Iris pigment epithelial cell (primary cell): ENCODE measurements around the gene IDUA.
A peak's percentile ranks its signal among the peaks of the same experiment; 100 is the strongest.
"Not testable (repeated sequence)": the region's sequence is repeated elsewhere in the genome, so short reads cannot be mapped to it uniquely, and the experiment has no call there.

Source experiments
- DNase-seq: peaks from one replicate; pipeline ENCODE4 v3.0.0-alpha.2; 2011; ENCODE audit warnings: low read depth

The IDUA gene

DNA sequence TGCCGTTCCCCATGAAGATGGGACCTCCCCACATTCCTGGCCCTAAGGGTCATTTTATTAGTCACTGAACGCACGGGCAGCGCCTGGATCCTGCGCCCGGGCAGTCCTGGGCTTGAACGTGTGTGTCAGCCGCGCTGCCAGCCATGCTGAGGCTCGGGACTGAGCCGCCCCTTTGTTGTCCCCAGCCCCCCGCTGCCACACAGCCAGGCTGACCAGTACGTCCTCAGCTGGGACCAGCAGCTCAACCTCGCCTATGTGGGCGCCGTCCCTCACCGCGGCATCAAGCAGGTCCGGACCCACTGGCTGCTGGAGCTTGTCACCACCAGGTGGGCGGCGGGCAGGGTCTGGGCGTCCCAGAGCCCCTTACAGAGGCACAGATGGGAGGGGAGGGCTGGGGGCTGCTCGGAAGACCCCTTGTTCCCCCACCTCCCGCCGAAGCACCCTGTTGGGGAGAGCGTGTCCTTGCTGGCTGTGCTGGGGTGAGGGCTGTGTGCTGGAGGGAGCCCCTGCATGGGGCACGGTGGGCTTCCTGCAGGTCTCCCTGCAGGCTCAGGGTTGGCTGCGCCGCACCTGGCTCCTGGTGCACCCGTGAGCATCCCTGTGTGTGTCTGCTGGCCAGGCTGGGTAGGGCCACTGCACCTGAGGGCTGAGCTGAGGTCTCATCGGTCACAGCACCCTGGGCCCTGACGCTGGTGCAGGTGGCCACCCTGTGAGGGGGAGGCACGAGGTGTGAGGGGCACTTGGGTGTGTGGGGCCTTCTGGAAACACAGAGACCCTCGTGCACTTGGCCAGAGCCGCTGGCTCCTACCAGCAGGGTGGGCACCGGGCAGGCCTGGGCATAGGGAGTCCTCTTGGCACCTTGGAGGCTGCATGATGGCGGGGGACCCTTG lies 1.0 kb downstream of the IDUA start:
- DNase-seq = peak; percentile 43

DNA sequence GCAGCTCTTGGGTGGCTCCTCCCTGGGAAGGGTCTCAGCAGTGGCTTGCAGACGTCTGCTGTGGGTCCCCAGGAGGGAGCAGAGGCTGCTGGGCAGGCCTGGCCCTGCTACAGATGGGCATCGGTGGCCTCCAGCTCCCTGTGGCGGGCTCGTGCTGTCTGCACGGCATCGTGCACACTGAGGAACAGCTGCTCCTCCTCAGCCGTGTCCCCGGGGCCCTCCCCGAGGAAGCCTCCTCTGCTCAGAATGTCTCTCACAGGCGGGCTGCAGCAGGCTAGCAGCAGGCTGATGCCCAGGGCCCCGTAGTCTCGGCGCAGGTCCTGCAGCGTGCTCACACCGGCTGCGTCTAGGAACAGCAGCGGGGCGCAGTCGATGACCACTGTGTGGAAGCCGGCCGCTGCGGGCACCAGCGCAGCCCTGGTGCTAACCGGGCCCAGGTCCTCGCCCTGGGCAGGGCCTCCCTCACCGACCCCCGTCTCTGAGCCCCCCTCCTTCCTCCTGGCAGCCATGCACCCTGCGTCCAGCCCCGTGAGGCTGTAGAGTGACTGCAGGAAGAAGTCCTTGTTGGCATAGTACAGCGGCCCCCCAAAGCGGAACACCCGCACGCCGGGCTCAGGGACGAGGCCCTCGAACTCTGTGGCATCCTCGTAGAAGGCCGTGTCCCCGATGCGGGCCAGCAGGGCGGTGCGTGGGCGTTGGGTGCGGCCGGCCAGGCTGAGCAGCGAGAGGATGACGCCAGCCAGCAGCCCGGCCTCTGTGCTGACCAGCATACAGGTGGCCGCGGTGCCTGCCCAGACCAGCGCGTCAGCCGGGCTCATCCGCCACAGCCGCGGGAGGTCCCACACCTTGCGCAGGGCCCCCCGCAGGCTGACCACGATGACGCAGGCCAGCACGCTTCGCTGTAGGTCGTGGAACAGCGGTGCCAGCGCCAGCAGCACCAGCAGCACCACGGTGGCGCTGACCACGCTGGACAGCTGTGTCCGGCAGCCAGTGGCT lies 2.2 kb downstream of the IDUA start:
- DNase-seq = no peak

DNA sequence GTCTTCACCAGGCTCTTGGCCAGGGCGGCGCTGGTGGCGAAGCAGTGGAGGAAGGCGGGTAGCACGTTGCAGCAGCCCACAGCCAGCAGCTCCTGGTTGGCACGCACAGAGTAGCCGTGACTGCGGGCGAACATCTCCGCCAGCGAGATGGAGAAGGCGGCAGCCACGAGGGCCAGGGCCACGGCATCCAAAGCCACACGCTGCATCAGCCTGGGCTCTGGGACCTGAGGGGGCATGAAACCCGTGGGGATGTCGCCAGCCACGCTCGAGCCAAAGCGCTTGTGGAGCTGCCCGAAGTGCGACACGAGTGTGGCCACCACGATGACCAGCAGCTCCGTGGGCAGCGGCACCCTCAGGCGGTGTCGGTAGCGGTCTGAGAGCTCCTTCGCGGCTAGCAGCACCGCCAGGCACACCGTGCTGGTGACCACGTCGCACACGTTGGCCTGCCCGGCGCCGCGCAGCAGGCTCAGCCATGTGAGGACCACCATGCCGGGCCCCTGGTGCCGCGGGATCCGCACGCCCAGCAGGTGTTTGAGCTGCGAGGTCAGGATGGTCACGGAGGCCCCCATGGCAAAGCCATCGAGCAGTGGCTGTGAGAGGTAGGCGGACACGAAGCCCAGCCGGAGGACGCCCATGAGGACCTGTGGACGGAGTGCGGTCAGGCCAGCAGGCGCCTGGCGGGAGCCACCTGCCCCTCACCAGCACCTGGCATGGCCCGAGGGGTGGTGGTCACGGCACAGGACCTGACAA lies 3.1 kb downstream of the IDUA start:
- no peak for DNase-seq

DNA sequence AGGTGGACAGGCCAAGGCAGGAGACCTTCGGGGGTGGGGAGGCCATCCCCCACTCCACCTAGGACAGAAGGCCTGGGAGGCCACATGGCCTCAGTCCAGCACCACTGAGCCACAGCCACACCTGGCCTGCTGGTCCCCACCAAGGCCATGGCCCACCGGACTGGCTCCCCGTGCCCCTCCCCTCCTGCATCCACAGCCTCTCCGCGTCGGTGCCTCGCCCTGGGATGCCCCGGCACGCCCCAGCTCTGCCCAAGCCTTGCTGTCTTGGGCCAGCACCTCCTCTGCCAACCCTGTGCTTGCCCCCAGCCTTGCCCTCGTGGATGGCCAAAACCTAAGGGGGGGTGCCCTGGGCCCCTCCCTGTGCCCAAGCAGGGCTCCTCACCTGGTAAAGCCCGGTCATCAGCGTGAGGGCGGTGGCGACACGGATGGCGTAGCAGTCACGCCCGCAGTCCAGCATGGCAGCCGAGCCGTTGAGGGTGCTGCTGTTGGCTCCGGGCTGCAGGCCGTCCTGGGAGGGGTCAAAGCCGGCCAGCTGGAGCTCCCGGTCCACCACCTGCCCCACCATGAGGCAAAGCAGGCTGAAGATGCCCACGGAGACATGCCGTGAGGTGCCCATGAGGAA lies 4.0 kb downstream of the IDUA start:
- no peak for DNase-seq

DNA sequence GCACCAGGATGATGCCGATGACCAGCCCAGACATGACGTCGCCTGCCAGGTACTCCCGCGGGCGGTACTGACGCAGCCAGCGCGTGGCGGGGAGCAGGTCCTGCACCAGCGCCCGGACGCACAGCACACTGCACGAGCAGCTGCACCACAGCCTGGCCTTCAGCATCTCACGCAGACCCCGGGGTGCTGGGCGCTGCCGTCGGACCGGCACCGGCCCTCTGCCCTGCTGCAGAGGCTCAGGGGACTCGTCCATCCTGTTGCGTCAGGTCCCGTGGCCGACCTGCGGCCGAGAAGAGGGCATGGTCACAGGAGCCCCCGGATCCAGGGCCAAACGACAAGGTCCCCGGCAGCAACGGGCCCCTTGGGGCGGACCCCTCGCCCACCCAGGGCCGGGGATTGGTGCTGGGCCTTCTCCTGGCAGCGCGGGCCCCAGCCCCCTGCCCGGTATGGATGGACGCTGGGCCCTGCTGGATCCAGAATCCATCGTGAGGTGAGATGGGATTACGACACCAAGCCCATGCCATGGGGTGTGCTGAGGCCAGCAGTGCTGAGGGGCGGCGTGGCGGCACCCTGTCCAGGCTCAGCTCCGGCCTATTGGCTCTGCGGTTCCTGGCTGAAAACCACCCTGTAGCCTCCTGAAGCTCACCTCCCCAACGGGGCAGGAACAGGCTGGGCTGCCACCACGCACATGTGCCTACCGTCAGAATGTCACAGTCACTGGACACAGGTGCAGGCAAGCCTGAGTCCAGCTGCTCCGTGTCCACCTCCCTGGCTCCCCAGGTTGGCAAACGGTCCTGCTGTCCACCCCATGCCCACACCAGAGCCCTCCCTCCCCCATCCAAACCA lies 4.8 kb downstream of the IDUA start:
- no peak for DNase-seq

DNA sequence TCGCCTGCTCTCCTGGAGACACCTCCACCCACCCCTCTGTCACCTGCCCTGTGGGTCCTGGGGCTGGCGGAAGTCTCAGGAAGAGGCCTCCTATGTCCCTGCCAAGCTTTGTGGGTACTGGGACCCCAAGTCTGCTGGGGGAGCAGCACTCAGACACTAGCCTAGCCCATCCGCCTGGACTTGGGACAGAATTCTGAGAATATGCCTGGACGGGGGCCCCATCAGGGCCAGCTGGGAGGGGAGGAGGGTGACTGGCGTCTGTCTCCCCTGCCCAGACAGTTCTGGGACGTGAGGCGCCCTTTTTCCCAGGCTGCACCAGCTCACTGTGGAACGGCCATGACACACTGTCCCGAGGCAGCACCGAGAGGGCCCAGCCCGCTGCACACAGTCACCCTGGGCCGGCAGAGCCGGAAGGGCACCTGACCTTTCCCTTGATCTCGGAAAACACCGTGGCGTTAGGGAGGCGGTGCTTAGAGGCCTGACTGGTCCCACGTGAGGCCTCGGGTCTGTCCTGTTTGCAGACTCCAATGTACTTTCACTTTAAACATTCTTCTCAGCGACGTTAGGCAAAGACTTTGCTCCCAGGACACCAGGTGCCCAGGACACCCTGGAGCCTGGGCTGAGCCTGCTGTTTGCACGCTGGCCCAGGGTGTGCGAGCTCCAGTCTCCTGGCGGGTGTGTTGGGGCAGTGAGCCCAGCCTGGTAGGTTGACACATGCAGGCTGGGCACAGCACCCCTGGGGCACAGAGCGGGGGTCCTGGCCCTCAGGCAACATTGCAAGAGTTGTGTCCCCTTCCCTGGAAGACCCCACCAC lies 5.7 kb downstream of the IDUA start:
- peak; percentile 51 for DNase-seq

DNA sequence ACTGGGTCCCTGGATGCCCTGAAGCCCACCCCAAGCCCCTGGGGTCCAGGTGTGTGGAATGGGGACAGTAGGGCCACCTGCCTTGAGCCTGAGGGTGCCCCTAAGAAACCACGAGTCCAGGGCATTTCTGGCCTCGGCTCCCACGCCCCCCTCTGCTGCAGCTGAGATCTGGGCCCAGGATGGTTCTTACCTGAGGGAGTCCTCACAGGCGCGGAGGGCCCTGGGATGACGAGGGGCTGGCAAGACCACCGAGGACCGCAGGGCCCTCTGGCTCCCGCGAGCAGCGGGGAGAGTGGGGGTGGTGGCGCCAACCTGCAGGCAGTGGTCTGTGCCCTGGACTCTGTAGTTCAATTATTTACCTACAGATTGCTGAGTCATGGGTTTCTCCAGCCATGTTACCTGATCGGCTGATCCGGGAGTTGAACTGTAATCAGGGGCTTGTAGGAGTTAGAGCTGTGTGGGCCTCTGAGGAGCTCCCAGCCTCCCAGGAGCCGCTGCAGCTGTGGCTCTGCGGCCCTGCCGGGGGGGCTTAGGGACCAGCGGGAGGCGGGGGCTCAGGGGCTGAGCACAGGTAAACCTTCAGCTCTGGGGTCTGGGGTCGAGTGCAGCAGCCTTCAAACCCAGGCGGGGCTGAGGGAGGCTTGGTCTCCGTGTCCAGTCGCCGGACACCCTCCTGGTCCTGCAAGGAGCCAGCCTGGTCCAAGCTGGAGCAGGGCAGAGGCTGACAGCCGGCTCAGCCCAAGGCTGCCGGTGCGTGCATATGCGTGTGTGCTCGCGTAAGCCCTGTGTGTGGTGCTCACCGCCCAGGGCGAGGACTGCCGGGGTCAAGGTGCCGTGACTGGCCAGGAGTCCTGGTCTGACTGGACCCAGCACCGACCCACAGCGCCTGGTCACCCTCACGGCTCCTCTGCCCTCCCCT lies 6.5 kb downstream of the IDUA start, which contains the start of gene SLC26A1:
Gene SLC26A1, minus strand, starts transcription at position 294 of the 919 bp plus-strand sequence. CDS start 1,701 bp downstream, outside the sequence.
- DNase-seq = no peak

DNA sequence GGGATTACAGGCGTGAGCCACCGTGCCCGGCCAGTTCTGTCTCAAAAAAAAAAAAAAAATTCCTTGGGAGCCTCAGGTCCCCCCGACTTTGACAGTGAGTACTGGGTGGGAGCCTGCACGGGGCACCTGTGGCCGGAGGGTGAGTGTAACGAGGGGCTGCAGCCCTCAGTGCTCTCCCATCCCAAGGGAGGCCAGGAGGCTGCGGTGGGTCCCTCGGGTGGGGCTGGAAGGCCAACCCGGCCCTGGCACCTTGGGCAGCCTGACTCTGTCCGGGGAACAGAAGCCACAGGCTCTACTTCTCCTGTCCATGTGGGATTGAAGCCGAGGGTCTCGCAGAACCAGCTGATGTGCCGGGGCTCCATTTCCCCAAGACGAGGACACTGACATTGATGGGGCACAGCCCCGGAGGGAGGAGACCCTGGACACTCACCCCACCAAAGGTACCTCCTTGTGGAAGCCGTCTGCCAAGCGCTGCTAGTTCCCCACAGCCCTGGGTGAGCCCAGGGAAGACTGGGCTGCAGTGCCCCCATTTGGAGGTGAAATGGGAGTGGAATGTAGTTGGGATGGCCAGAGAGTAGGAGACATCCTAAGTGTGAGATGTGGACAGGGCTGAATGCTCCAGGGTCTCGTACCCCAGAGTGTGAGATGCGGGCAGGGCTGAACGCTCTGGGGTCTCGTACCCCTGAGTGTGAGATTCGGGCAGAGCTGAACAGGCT lies 8.6 kb downstream of the IDUA start:
- no peak for DNase-seq

DNA sequence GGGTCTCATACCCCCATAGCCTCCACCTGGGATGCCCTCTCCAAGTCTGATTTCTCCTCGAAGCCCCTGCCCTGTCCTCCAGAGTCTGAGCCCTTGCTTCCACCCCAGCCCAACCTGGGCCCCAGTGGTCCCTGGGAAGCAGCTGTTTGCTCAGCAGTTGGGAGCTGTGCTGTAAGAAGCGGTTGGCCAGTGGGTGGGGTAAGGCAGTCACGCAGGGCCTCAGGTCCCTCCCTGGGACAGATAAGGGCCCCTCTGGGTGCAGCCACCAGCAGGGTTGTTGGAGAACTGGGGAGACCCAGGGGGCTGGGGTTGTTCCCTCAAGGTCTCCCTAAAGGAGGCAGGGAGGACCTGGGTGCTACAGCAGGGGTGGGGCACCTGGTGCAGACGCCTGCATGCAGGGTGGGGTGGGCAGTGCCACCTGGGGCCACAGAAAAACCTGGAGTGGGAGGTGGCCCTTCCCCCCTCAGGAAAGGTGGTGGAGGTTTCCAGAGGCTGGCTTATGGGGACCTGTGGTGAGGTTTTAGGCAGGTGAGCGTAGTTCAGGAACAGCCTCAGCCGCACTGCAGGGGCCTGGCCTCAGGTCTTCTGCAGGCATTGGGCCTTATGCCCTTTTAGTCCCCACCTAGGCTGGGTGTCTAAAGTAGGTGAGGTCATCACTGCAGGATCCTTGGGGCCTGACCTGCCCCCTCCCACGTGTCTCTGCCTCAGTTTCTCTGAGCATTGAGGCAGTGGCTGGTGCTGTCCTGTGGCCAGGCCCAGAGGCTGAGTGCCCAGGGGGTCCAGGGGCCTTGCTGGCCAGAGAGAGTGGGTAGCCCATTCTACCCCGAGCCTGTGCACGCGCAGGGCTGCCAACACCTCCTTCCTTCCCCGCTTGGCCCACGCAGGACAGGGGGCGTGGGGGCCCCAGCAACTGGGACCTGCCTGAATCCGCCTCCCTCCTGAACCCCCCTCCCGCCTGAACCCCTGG lies 9.5 kb downstream of the IDUA start:
- no peak for DNase-seq

DNA sequence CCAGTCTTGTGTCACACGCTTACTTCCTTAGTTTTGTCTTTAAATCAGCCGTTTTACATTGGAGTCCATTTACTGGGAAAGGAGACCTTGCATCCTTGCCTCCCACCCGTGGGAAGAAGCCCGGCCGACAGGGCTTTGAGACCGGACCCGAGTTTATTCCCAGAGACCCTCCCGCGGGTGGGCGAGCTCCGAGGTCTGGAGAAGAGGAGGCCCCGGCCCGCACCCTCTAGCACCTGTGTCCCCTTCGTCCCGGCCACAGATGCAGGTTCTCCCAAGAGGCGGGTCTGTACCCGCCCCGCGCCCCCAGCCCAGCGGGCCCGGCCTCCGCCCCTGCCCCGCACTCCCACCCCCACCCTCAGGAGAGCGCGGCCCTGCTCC lies 10.1 kb downstream of the IDUA start:
- no peak for DNase-seq

DNA sequence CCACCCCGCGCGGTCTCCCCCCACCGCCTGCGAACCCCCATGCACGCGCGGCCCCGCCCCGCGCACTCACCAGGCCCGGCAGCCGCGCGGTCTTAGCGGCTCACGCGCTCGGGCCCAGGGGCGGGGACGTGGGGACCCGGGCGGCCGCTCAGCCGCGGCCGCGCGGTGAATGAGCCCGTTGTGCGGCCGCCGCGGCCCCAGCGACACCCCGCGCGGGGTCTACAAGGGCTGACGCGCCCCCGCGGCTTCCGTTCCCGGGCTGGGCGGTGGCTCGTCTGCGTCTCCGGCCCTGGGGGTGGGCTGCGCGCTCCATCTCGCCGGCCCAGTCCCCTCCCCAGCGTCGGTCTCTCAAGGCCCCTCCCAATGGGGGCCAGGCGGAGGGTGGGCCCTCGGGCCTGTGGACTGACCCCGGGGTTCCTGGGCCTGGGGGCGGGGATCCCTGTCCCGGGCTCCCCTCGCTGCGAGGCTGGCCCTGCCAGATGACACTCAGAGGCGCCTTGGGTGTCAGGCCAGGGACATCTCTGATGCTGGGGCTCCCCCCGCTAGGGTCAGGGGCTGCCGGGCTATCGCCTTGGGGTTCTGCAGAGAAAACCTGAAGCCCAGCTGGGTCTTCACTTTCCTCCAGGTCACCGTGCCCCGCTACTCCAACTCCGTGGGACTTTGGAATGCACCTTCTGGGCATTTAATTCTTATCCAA lies 10.7 kb downstream of the IDUA start:
- no peak for DNase-seq

DNA sequence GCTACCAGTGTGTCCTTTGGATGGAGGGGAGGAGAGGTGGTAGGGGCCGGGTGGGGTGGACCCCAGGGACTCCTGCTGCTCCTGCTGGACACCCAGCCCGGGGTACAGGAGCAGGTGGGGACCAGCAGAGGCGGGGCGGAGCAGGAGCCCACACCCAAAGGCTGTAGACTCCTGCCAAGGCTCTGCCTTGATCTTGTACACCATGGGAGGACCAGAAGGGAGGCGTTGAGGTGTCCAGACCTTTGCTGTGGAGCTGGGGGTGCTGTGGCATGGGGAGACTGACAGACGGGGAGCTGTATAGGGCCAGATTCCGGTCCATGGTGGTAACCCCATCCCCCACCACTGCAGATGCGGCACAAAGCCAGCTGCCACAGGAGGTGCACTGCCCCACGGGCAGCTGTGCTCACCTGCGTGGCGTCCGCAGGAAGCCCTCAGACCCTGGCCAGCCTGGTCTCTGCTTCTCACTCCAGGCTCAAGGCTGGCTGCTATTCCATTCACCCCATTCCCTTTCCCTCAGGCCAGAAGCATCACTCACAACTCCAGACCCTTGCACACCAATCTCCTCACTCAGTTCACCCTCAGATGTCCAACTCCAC lies 11.3 kb downstream of the IDUA start:
- no peak for DNase-seq

DNA sequence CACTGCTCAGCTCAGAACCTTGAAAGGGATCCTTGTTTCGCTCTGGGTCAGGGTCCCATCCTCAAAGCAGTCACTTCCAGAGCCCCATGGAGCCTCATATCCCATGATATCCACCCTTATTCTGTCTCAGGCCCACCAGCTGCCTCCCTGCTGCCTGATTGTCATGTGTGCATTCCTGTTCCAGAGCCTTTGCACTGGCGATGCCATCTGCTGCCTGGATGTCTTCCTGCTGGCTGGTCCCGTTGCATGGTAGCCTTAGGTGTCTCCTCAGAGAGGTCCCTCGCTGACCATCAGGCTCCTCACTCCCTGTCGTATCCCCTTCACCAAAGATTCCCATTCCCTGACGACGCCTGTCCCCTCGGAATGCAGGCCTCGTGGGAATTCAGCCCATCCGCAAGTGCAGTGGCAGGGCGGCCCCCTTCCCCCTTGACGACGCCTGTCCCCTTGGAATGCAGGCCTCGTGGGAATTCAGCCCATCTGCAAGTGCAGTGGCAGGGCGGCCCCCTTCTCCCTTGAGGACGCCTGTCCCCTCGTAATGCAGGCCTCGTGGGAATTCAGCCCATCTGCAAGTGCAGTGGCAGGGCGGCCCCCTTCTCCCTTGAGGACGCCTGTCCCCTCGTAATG lies 12.5 kb downstream of the IDUA start:
- DNase-seq = not testable (repeated sequence)

DNA sequence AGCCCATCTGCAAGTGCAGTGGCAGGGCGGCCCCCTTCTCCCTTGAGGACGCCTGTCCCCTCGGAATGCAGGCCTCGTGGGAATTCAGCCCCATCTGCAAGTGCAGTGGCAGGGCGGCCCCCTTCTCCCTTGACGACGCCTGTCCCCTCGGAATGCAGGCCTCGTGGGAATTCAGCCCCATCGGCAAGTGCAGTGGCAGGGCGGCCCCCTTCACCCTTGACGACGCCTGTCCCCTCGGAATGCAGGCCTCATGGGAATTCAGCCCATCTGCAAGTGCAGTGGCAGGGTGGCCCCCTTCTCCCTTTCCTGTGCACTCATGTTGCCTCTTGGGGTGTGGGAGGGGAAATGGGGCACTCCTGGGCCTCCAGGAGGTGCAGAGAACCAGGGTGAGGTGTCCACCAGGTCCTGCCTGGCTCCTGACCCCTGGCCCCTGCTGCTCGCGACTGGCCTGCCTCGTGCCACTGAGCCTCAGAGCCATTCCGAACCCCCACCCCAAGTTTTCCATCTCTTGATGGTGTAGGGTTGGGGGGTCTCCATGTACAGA lies 13.1 kb downstream of the IDUA start:
- no peak for DNase-seq

DNA sequence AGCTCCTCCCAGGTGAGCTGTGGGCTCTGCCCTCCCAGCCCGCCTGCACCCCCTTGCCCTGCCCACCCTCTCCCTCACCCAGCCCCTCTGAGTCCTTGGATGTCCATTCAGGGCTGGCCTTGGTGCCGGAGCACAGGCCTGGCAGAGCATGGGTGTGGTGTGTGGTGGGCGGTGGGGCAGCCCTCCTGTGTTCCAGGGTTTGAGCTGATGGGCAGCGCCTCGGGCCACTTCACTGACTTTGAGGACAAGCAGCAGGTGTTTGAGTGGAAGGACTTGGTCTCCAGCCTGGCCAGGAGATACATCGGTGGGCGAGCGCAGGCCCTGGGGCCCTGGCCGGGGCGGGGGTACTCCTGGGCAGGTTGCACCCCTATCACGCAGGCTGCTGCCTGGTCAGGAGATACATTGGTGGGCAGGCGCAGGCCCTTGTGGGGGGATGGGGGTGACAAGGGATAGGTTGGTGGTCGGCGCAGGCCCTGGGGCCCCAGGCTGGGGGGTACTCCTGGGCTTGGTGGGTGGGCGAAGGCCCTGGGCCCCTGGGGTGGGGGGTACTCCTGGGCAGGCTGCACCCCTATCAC lies 13.9 kb downstream of the IDUA start:
- DNase-seq = no peak
